NCI-H2227 treated with DMSO at 0.1 percent for 48 hours (cell line): ENCODE data around the gene CASP10.

Source experiments
- DNase-seq: peaks from one replicate; lab custom pipeline; 2025; lab: John Stamatoyannopoulos, UW

CASP10 gene

GRCh38 chr2:201196003-201196402 lies 13.1 kb downstream of the CASP10 start:
- DNase-seq: no peak

- DNase-seq: no peak
Observed at GRCh38 chr2:201196803-201197202, 13.9 kb downstream of the CASP10 start.

- DNase-seq: no peak
Observed at GRCh38 chr2:201197781-201198180, 14.8 kb downstream of the CASP10 start.

DNA sequence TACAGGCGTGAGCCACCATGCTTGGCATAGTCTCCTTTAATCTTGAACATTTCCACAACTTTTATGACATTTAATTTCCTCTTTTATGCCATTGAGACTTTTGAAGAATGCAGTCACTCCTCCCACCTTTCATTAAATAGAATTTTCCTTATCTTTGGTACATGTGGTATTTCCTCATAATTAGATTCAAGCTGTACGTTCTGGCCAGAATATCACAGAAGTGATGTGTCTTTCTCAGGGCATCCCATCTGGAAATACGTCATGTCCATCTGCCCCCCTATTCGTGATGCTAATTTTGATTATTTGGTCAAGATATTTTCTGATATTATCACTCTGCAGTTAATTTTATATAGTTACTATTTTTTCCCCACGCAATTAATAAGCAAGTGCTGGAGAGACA lies 16.9 kb downstream of the CASP10 start:
- no peak for DNase-seq

DNA sequence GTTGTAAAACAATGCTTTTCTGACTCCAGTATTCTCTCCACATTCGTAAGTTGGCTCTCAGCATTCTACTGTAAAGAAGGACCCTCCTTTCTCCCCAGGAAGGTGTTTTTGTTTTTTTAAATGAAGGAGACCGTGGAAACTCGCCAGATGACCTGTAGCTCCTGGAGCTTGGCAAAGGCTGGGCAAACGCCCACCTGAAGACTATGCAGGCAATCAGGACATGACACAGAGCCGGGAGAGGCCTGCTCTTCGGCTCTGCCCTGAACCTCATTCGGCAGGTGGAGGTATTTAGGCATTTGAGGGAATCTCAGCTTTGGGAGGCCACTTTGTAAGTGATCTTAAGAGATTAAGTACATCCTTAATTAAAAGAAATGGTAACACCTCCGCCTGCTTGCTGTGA lies 17.4 kb downstream of the CASP10 start:
- no peak for DNase-seq

- DNase-seq: no peak
Observed at GRCh38 chr2:201201371-201201770, 18.4 kb downstream of the CASP10 start.

GRCh38 chr2:201203916-201204654 lies 21.1 kb downstream of the CASP10 start:
- DNase-seq: no peak

GRCh38 chr2:201204655-201205514 lies 21.9 kb downstream of the CASP10 start:
- DNase-seq: no peak

GRCh38 chr2:201205515-201205849 lies 22.5 kb downstream of the CASP10 start:
- no peak for DNase-seq

- DNase-seq: no peak
Observed at GRCh38 chr2:201208563-201209252, 25.8 kb downstream of the CASP10 start.

GRCh38 chr2:201215963-201216362 lies 33.0 kb downstream of the CASP10 start:
- no peak for DNase-seq

DNA sequence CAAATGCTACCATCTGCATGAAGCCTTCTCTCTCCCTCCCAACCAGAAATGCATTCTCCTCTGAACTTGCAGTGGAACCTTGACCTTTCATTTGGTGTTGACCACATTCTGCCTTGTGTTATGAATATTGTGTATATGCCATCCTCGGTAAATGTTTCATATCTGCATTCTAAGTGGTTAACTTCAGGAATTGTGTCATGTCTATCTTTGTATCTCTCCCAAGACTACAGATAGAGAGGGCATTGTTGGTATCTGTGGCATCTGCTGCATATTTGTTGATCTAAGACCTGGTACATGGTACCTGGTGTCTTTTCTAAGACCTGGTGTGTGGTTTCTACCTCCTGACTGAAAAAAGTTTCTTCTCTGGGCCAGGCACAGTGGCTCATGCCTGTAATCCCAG lies 34.0 kb downstream of the CASP10 start:
- no peak for DNase-seq

DNA sequence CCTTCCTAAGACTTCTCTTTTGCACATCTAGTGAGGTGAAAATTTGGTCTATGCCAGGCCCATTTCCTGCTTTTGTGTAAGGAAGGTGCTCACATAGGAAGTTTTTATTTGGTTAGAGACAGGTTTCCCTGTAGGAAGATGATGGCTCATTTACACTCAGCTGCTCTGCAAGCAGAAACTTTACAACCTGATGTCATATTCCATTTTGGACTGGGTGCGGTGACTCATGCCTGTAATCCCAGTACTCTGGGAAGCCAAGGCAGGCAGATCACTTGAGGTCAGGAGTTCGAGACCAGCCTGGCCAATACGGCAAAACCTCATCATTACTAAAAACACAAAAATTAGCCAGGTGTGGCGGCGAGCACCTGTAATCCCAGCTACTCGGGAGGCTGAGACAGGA lies 35.8 kb downstream of the CASP10 start:
- DNase-seq: no peak

DNA sequence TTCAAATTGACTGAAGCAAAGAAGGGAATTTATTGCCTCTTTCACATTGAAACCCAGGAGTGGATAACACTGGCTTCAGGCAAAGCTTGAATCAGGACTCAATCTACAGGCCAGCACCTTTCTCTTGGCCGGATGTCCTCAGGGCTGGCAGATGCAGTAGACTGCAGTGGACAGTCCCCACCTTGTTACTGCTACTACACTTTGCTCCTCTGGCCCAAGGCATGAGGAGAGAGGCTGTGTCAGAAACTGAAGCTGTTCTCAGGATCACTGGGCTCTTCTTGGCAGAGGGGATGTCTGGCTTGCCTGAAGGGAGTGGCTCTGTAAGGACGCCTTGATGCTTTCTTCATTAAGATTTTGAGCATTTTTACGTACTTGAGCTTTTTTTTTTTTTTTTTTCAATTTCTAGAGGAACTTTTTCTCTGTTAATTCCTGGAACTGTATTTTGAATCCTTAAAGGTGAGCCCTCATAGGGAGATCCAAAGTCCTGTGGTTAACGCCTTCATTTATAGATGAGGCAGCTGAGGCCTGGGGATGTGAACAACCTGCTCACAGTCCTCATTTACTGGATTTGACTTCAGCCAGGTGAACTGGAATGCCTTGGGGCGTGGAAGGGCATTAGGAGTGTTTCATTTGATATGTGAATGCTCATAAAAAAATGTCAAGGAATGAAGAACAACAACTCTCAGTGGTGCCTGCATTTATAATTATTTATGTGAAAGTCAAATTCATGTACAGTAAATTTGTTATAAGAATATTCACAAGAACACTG lies 36.6 kb downstream of the CASP10 start:
- DNase-seq: no peak

DNA sequence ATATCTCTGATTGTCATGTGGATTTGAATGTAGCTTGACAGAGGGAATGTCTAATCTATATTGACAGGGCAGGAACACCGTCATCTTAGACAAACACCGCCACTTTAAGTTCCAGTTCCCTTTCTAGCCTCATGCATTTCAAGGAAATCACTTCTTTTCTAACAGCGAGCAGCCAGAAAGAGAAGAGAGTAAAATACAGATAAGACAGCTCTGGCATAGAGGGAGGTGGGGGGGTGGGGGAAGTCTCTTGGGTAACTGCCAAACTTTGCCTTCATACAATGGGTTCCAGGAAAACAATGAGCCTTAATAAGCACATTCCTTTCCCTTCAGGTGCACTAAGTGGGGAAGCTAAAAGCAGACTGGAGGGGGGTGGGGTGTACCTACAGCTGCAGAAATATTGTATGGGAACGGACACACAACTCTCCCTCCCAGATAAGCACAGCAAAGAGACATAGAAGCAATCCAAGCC lies 37.2 kb downstream of the CASP10 start:
- DNase-seq: peak; percentile 49

- no peak for DNase-seq
Observed at GRCh38 chr2:201223089-201224073, 40.4 kb downstream of the CASP10 start.

GRCh38 chr2:201228271-201228911 lies 45.5 kb downstream of the CASP10 start:
- no peak for DNase-seq

DNA sequence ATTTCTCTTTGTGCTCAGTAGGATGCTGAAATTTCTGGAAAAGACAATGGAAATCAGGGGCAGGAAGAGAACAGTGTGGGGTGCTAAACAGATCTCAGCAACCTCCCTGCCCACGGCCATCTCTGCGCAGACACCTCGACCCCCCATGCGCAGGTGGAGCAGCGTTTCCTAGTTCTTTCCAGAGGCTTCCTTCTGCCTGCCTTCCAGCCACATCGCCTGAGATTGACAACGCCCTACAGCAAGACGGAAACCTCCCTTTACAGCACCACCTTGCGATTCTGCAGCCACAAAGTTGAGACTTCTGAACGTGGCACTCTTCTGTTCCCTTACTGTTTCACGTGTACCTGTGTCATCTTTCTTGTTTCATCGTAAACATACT lies 46.0 kb downstream of the CASP10 start:
- DNase-seq: no peak

- DNase-seq: peak; percentile 95
Observed at GRCh38 chr2:201231781-201232466, 49.0 kb downstream of the CASP10 start.

- no peak for DNase-seq
Observed at GRCh38 chr2:201232467-201232815, 49.5 kb downstream of the CASP10 start.
